ENCODE data around the gene ATOX1.

ATOX1 gene

GRCh38 chr5:151703227-151703626, 55.2 kb downstream of the ATOX1 start:
- Histone ChIP-seq H3K9me2 (replicated peaks; ENCODE audit: control insufficient read depth, low read length) (no peaks in the 10 kb centered on the region), H3K27me3 (ENCODE audit: control insufficient read depth, low read length) (no peaks in the 10 kb centered on the region), H3K27ac (ENCODE audit: low read depth, low read length) (no peak overlapping the region), H3K4me3 (ENCODE audit: low read length) (peak overlapping the region; percentile 24; the same call in 1 of the 2 replicates), H3K4me1 (ENCODE audit: control insufficient read depth, low read length) (peaks cover 50% of the 10 kb centered on the region), H3K4me2 (ENCODE audit: low read length) (peak overlapping the region; percentile 54), H3F3A (ENCODE audit: control insufficient read depth, insufficient read depth) (no peaks in the 10 kb centered on the region), H3K9me3 (ENCODE audit: control insufficient read depth, insufficient read depth, low read length) (no peaks in the 10 kb centered on the region), H3K36me3 (ENCODE audit: control insufficient read depth, low read length) (no peaks in the 10 kb centered on the region), H3K79me2 (ENCODE audit: control insufficient read depth, low read length) (no peaks in the 10 kb centered on the region), H4K20me1 (ENCODE audit: control insufficient read depth, insufficient read depth, low read depth, low read length) (no peaks in the 10 kb centered on the region)
- TF ChIP-seq CTCF (IDR thresholded peaks at IDR 0.05; ENCODE audit: low read depth, low read length, poor library complexity, severe bottlenecking) (no peak), EZH2phosphoT487 (IDR thresholded peaks at IDR 0.05; ENCODE audit: borderline replicate concordance, low read length) (no peak)

DNA sequence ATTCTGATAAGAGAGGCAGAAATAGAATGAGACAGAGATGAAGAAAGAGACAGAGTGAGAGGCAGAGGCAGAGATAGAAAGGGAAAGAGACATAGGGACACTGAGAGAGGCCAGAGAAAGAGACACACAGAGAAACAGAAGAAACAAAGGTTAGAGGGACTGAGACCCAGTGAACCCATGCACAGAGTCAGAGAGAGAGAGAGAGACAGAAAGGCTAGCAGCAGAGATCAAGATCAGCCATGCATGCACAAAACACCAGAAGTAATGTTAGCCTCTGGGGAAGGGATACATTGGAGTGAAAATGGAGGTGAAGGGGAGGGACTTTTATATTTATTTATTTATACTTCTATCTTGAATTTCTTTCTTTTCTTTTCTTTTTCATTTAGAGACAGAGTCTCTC, 57.6 kb downstream of the ATOX1 start:
- no peaks in the 10 kb centered on the region for H3K79me2 ChIP-seq (ENCODE audit: control insufficient read depth, low read length)
- H3K9me3 ChIP-seq (ENCODE audit: control insufficient read depth, insufficient read depth, low read length), result no peaks in the 10 kb centered on the region
- no peak overlapping the region for H3K4me3 ChIP-seq (ENCODE audit: low read length)
- H4K20me1 ChIP-seq (ENCODE audit: control insufficient read depth, insufficient read depth, low read depth, low read length), result no peaks in the 10 kb centered on the region
- no peaks in the 10 kb centered on the region for H3F3A ChIP-seq (ENCODE audit: control insufficient read depth, insufficient read depth)
- H3K27ac ChIP-seq (ENCODE audit: low read depth, low read length), result no peak overlapping the region
- TF ChIP-seq CTCF (IDR thresholded peaks at IDR 0.05; ENCODE audit: low read depth, low read length, poor library complexity, severe bottlenecking) (no peak), EZH2phosphoT487 (IDR thresholded peaks at IDR 0.05; ENCODE audit: borderline replicate concordance, low read length) (no peak)
- H3K9me2 ChIP-seq (replicated peaks; ENCODE audit: control insufficient read depth, low read length), result no peaks in the 10 kb centered on the region
- H3K36me3 ChIP-seq (ENCODE audit: control insufficient read depth, low read length), result no peaks in the 10 kb centered on the region
- H3K4me1 ChIP-seq (ENCODE audit: control insufficient read depth, low read length), result peaks cover 44% of the 10 kb centered on the region
- no peaks in the 10 kb centered on the region for H3K27me3 ChIP-seq (ENCODE audit: control insufficient read depth, low read length)
- peak overlapping the region; percentile 42 for H3K4me2 ChIP-seq (ENCODE audit: low read length)

- TF ChIP-seq EZH2phosphoT487 (IDR thresholded peaks at IDR 0.05; ENCODE audit: borderline replicate concordance, low read length) (no peak), CTCF (IDR thresholded peaks at IDR 0.05; ENCODE audit: low read depth, low read length, poor library complexity, severe bottlenecking) (no peak)
- Histone ChIP-seq H3K4me1 (ENCODE audit: control insufficient read depth, low read length) (peaks cover 44% of the 10 kb centered on the region), H3K79me2 (ENCODE audit: control insufficient read depth, low read length) (no peaks in the 10 kb centered on the region), H3K4me3 (ENCODE audit: low read length) (no peak overlapping the region), H4K20me1 (ENCODE audit: control insufficient read depth, insufficient read depth, low read depth, low read length) (no peaks in the 10 kb centered on the region), H3K27ac (ENCODE audit: low read depth, low read length) (no peak overlapping the region), H3F3A (ENCODE audit: control insufficient read depth, insufficient read depth) (no peaks in the 10 kb centered on the region), H3K9me2 (replicated peaks; ENCODE audit: control insufficient read depth, low read length) (no peaks in the 10 kb centered on the region), H3K4me2 (ENCODE audit: low read length) (peak overlapping the region; percentile 42; the same call in 1 of the 2 replicates), H3K9me3 (ENCODE audit: control insufficient read depth, insufficient read depth, low read length) (no peaks in the 10 kb centered on the region), H3K27me3 (ENCODE audit: control insufficient read depth, low read length) (no peaks in the 10 kb centered on the region), H3K36me3 (ENCODE audit: control insufficient read depth, low read length) (no peaks in the 10 kb centered on the region)
These were observed 58.1 kb downstream of the ATOX1 start for GRCh38 chr5:151700296-151700695.

All from DOHH2 (cell line).